SK-N-SH (cell line): ENCODE results near the gene KCNMB3. TPM values are rescaled to one million over a fixed set of nuclear protein-coding genes. Genes with fewer than 3 reads are reported as not detected.
"Not testable (repeated sequence)": the region's sequence is repeated elsewhere in the genome, so short reads cannot be mapped to it uniquely, and the experiment has no call there.

ENCODE experiments used
- CTCF ChIA-PET: fragments of 300-600, 350-600 bp; formaldehyde crosslinking; extraction: SDS; loops from one replicate; lab custom pipeline; 2021; lab: Yijun Ruan, JAX
- POLR2A ChIA-PET: fragments of 350-600 bp; sonication (Branson Sonifier 250); formaldehyde crosslinking; extraction: SDS; loops from one replicate; lab custom pipeline; 2020; ENCODE audit warnings: antibody characterized with exemption, inconsistent platforms; lab: Yijun Ruan, JAX
- DNase-seq: peaks from one replicate; pipeline ENCODE4 v3.0.0; 2012
- H2AFZ ChIP-seq: fragments of 200-600 bp; sonication (generic); 2 replicates; pipeline ENCODE4 v1.8.1; 2016; ENCODE audit warnings: antibody characterized with exemption, mild to moderate bottlenecking, low read depth
- H3F3A ChIP-seq: fragments of 200-600 bp; sonication (generic); replicated peaks from 2 replicates; pipeline ENCODE3; 2016; ENCODE audit warnings: antibody characterized with exemption, mild to moderate bottlenecking; ENCODE audit not compliant: insufficient read depth
- H3K27ac ChIP-seq, 2 experiments: fragments of 200-500 bp in 1 of 2; fragments of 200-600 bp in 1 of 2; sonication (Bioruptor generic) in 1 of 2; sonication (generic), shearing (Covaris generic) in 1 of 2; 2 replicates each; pipeline versions ENCODE4 v1.5.1 to v1.6.1; 2014 to 2016; ENCODE audit warnings: low read depth in 2 of 2, inconsistent platforms in 1 of 2, low read length in 1 of 2, mild to moderate bottlenecking in 1 of 2, mixed read lengths in 1 of 2
- H3K27me3 ChIP-seq: fragments of 200-600 bp; sonication (generic), shearing (Covaris generic); 2 replicates; pipeline ENCODE4 v1.6.1; 2016; ENCODE audit warnings: mixed run types; ENCODE audit not compliant: insufficient read depth
- H3K36me3 ChIP-seq, 2 experiments: fragments of 200-500 bp in 1 of 2; fragments of 200-600 bp in 1 of 2; sonication (Bioruptor generic) in 1 of 2; sonication (generic) in 1 of 2; replicated peaks in 1 of 2; 2 replicates each; pipeline versions ENCODE3 to v1.5.1; 2014 to 2016; ENCODE audit warnings: low read length in 1 of 2, mild to moderate bottlenecking in 1 of 2; ENCODE audit not compliant: insufficient read depth in 2 of 2, control insufficient read depth in 1 of 2
- H3K4me1 ChIP-seq, 2 experiments: fragments of 200-500 bp in 1 of 2; fragments of 200-600 bp in 1 of 2; sonication (Bioruptor generic) in 1 of 2; sonication (generic), shearing (Covaris generic) in 1 of 2; 2 replicates each; pipeline versions ENCODE4 v1.5.1 to v1.6.1; 2014 to 2016; ENCODE audit warnings: low read depth in 1 of 2, low read length in 1 of 2, mixed run types in 1 of 2; ENCODE audit not compliant: insufficient read depth in 2 of 2, control insufficient read depth in 1 of 2
- H3K4me2 ChIP-seq: fragments of 200-600 bp; sonication (generic), shearing (Covaris generic); 2 replicates; pipeline ENCODE4 v1.6.1; 2017; ENCODE audit warnings: mixed run types
- H3K4me3 ChIP-seq, 2 experiments: fragments of 200-500 bp in 1 of 2; fragments of 200-600 bp in 1 of 2; sonication (Bioruptor generic) in 1 of 2; sonication (generic), shearing (Covaris generic) in 1 of 2; 2 replicates each; pipeline versions ENCODE4 v1.5.1 to v1.8.1; 2014 to 2016; ENCODE audit warnings: low read depth in 2 of 2, inconsistent platforms in 1 of 2, low read length in 1 of 2, mild to moderate bottlenecking in 1 of 2, mixed read lengths in 1 of 2, moderate library complexity in 1 of 2
- H3K79me2 ChIP-seq: fragments of 200-600 bp; sonication (generic); 2 replicates; pipeline ENCODE4 v1.8.1; 2017; ENCODE audit warnings: mild to moderate bottlenecking; ENCODE audit not compliant: insufficient read depth
- H3K9ac ChIP-seq: fragments of 200-600 bp; sonication (generic); 2 replicates; pipeline ENCODE4 v1.6.1; 2017; ENCODE audit warnings: mixed run types
- H3K9me2 ChIP-seq: fragments of 200-600 bp; sonication (generic); 2 replicates; pipeline ENCODE4 v1.6.1; 2017; ENCODE audit warnings: mixed run types
- H3K9me3 ChIP-seq: fragments of 200-600 bp; sonication (generic); 2 replicates; pipeline ENCODE4 v1.6.1; 2017; ENCODE audit warnings: mixed run types, mild to moderate bottlenecking, moderate library complexity
- H4K20me1 ChIP-seq: fragments of 200-600 bp; sonication (generic); 2 replicates; pipeline ENCODE4 v1.6.1; 2017; ENCODE audit warnings: mild to moderate bottlenecking, mixed run types; ENCODE audit not compliant: insufficient read depth
- CHD2 ChIP-seq: fragments of 150-350 bp; IDR thresholded peaks from 2 replicates; pipeline ENCODE4 v1.6.1; 2018; ENCODE audit warnings: low read length; ENCODE audit not compliant: partially characterized antibody
- ELF1 ChIP-seq: IDR thresholded peaks from 2 replicates; pipeline ENCODE4 v1.4.0; 2012
- FOSL2 ChIP-seq: IDR thresholded peaks from 2 replicates; pipeline ENCODE4 v1.4.0; 2012; ENCODE audit warnings: low read depth, mild to moderate bottlenecking, moderate library complexity, borderline replicate concordance
- IRF3 ChIP-seq: fragments of 150-350 bp; IDR thresholded peaks from 2 replicates; pipeline ENCODE4 v1.6.1; 2016; ENCODE audit warnings: mild to moderate bottlenecking, low read depth, low read length
- MAX ChIP-seq: IDR thresholded peaks from 2 replicates; pipeline ENCODE4 v1.4.0; 2012; ENCODE audit warnings: low read depth
- MEF2A ChIP-seq: IDR thresholded peaks from 2 replicates; pipeline ENCODE4 v1.4.0; 2012; ENCODE audit warnings: low read depth, borderline replicate concordance
- MXI1 ChIP-seq: IDR thresholded peaks from 2 replicates; pipeline ENCODE4 v1.6.1; 2012; ENCODE audit warnings: mild to moderate bottlenecking, low read depth, low read length, improper control_type of control experiment
- NFIC ChIP-seq: IDR thresholded peaks from 2 replicates; pipeline ENCODE4 v1.4.0; 2012; ENCODE audit warnings: borderline replicate concordance
- POLR2AphosphoS5 ChIP-seq: IDR thresholded peaks from 2 replicates; pipeline ENCODE4 v1.6.1; 2012; ENCODE audit warnings: low read depth, low read length
- RAD21 ChIP-seq: IDR thresholded peaks from 2 replicates; pipeline ENCODE4 v1.6.1; 2012; ENCODE audit warnings: mild to moderate bottlenecking, low read length
- TCF12 ChIP-seq: IDR thresholded peaks from 2 replicates; pipeline ENCODE4 v1.4.0; 2012
- TEAD4 ChIP-seq: IDR thresholded peaks from 2 replicates; pipeline ENCODE4 v1.4.0; 2012; ENCODE audit warnings: mild to moderate bottlenecking, borderline replicate concordance; ENCODE audit not compliant: insufficient read depth
- USF2 ChIP-seq: fragments of 150-350 bp; IDR thresholded peaks from 2 replicates; pipeline ENCODE4 v1.6.1; 2017; ENCODE audit warnings: antibody characterized with exemption, low read length, low read depth, borderline replicate concordance
- WGBS: methylation state at CpG from one replicate; pipeline ENCODE4 v1.1.6; 2017; ENCODE audit warnings: low lambda C conversion rate; 5-methylcytosine and 5-hydroxymethylcytosine counted together
- polyA plus RNA-seq, 3 experiments: library from polyadenylated mRNA; depleted of rRNA; stranded (reverse); fragments of >200 nt; gene quantifications; 2 replicates each; pipeline ENCODE4 v1.2.3, GENCODE V29; 2012

KCNMB3 gene
- polyA plus RNA-seq, 1 of the 3 experiments (the other 2 are of a cell fraction), result 1.1 TPM

GRCh38 chr3:179263134-179263533, 12.2 kb upstream of the KCNMB3 start:
- TF ChIP-seq CHD2 (no peak), POLR2AphosphoS5 (no peak), IRF3 (no peak), FOSL2 (no peak), TEAD4 (no peak), USF2 (no peak), RAD21 (no peak), MEF2A (no peak), TCF12 (no peak), MXI1 (no peak)
- Histone ChIP-seq H3K9me2 (no peaks in the 10 kb centered on the region), H3K9me3 (no peaks in the 10 kb centered on the region), H3K27ac (no peak overlapping the region), H3K4me3 (no peak overlapping the region), H3K4me2 (no peak overlapping the region), H2AFZ (no peak overlapping the region), H3F3A (no peaks in the 10 kb centered on the region), H3K27me3 (no peaks in the 10 kb centered on the region), H3K4me1 (no peaks in the 10 kb centered on the region; a peak in 2 of 4 replicates), H4K20me1 (no peaks in the 10 kb centered on the region), H3K36me3 (no peaks in the 10 kb centered on the region), H3K79me2 (no peaks in the 10 kb centered on the region), H3K9ac (no peak overlapping the region)
- ChIA-PET CTCF (no interaction called here), POLR2A (no interaction called here)
- WGBS, result 97% methylated on average over 11 of the region's 29 CpGs
- no peak for DNase-seq

- ChIA-PET CTCF (interaction anchor here (0.8 to 1.2 kb wide), 2 partner anchors 60 to 114 kb away, joined by 3 to 4 read pairs; no protein-coding TSS in a partner anchor), POLR2A (no interaction called here)
- no peaks in the 10 kb centered on the region for H3F3A ChIP-seq
- H4K20me1 ChIP-seq, result no peaks in the 10 kb centered on the region
- H2AFZ ChIP-seq, result peak overlapping the region; percentile 93
- H3K9me2 ChIP-seq, result no peaks in the 10 kb centered on the region
- no peaks in the 10 kb centered on the region for H3K27me3 ChIP-seq
- DNase-seq, result peak; percentile 95
- no peaks in the 10 kb centered on the region; a peak in 2 of 4 replicates for H3K4me1 ChIP-seq
- peak; percentile 10 for TF ChIP-seq MAX
- no peak for TF ChIP-seq NFIC
- TF ChIP-seq CHD2, result peak; percentile 57
- TF ChIP-seq ELF1, result peak; percentile 39; the same call in 1 of the 2 replicates
- H3K9me3 ChIP-seq, result no peaks in the 10 kb centered on the region
- no peaks in the 10 kb centered on the region for H3K36me3 ChIP-seq
- peak overlapping the region; percentile 64 for H3K9ac ChIP-seq
- H3K79me2 ChIP-seq, result no peaks in the 10 kb centered on the region
- 36% methylated on average over 36 of the region's 71 CpGs for WGBS
- peak overlapping the region; percentile 76 for H3K4me2 ChIP-seq
- H3K4me3 ChIP-seq, result peak overlapping the region; percentile 62 to 64
- H3K27ac ChIP-seq, result peak overlapping the region in 1 of 2 experiments; percentile 16; a peak in 2 of 4 replicates
Measured at GRCh38 chr3:179260949-179261765, 10.2 kb upstream of the KCNMB3 start.

- H3K4me1 ChIP-seq, H3K9me2 ChIP-seq, DNase-seq, H3K36me3 ChIP-seq, H2AFZ ChIP-seq, H3K27ac ChIP-seq, H3K79me2 ChIP-seq, H3K9me3 ChIP-seq, POLR2A ChIA-PET, H3K4me3 ChIP-seq, H3F3A ChIP-seq, H4K20me1 ChIP-seq, H3K4me2 ChIP-seq, H3K9ac ChIP-seq, CTCF ChIA-PET, H3K27me3 ChIP-seq: not testable (repeated sequence)
- 97% methylated on average over 9 of the region's 9 CpGs for WGBS
Measured at GRCh38 chr3:179259959-179260756, 9.2 kb upstream of the KCNMB3 start.
